GM12878 (cell line): ENCODE results near the gene ZNF670. TPM values are rescaled to one million over a fixed set of nuclear protein-coding genes. Genes with fewer than 3 reads are reported as not detected.

ENCODE experiments used
- ATAC-seq: fragments of 200-7000 bp; cut with Tn5 transposase; 3 replicates; pipeline ENCODE4 v1.9.1; 2020; ENCODE audit warnings: mild to moderate bottlenecking, moderate library complexity
- BruUV-seq: library from RNA; stranded (reverse); fragments of 400-500 nt; replicated peaks from 2 replicates; lab custom pipeline; 2021; lab: Mats Ljungman, UMichigan
- CTCF ChIA-PET: fragments of 300-600 bp; sonication (Branson Sonifier 250); formaldehyde crosslinking; extraction: SDS; loops from one replicate; lab custom pipeline; 2021; ENCODE audit warnings: inconsistent platforms; lab: Yijun Ruan, JAX
- POLR2A ChIA-PET: fragments of 350-600 bp; formaldehyde crosslinking; extraction: SDS; loops from one replicate; lab custom pipeline; 2021; ENCODE audit warnings: inconsistent platforms; lab: Charles Lee
- RAD21 ChIA-PET: fragments of 300-600 bp; sonication (Branson Sonifier 250); formaldehyde crosslinking; loops from one replicate; lab custom pipeline; 2023; ENCODE audit warnings: antibody characterized with exemption; ENCODE audit not compliant: unreplicated experiment; lab: Charles Lee
- SMC1A ChIA-PET: fragments of 300-600 bp; sonication (Branson Sonifier 250); formaldehyde crosslinking; loops from one replicate; lab custom pipeline; 2023; ENCODE audit not compliant: unreplicated experiment, uncharacterized antibody; lab: Charles Lee
- DNase-seq: peaks from one replicate; pipeline ENCODE4 v3.0.0-alpha.2; 2011; ENCODE audit warnings: low read depth, low spot score
- FAIRE-seq: peaks from 3 replicates; lab custom pipeline; 2011; peaks lifted over from hg19 to GRCh38; lab: Jason Lieb, UNC
- H2AFZ ChIP-seq: 2 replicates; pipeline ENCODE4 v1.6.0; 2011; ENCODE audit warnings: low read depth, low read length, control low read depth; ENCODE audit not compliant: control insufficient read depth
- H3K27ac ChIP-seq: 2 replicates; pipeline ENCODE4 v1.5.1; 2011; ENCODE audit warnings: control low read depth; ENCODE audit not compliant: control insufficient read depth, insufficient read depth
- H3K27me3 ChIP-seq, 2 experiments: replicated peaks in 1 of 2; 2 replicates each; pipeline versions ENCODE4 v1.6.0 to v1.6.1; 2011; ENCODE audit warnings: low read length in 1 of 2; ENCODE audit not compliant: control insufficient read depth in 2 of 2, insufficient read depth in 2 of 2
- H3K36me3 ChIP-seq, 2 experiments: 2 replicates each; pipeline ENCODE4 v1.5.1; 2011; ENCODE audit warnings: low read length in 1 of 2; ENCODE audit not compliant: control insufficient read depth in 2 of 2, insufficient read depth in 2 of 2
- H3K4me1 ChIP-seq: 2 replicates; pipeline ENCODE4 v1.6.1; 2011; ENCODE audit warnings: mild to moderate bottlenecking, low read length, moderate library complexity, mixed read lengths; ENCODE audit not compliant: control insufficient read depth, insufficient read depth
- H3K4me2 ChIP-seq: 2 replicates; pipeline ENCODE4 v1.6.0; 2011; ENCODE audit warnings: control low read depth; ENCODE audit not compliant: control insufficient read depth, insufficient read depth
- H3K4me3 ChIP-seq: fragments of 200-600 bp; sonication (generic); 2 replicates; pipeline ENCODE4 v1.5.1; 2016
- H3K79me2 ChIP-seq: 2 replicates; pipeline ENCODE4 v1.6.0; 2011; ENCODE audit warnings: low read length; ENCODE audit not compliant: control insufficient read depth, insufficient read depth
- H3K9ac ChIP-seq: 2 replicates; pipeline ENCODE4 v1.8.0; 2011; ENCODE audit warnings: low read length, control low read depth, mixed read lengths; ENCODE audit not compliant: control insufficient read depth, insufficient read depth
- H3K9me3 ChIP-seq: replicated peaks from 3 replicates; pipeline ENCODE4 v1.5.1; 2011; ENCODE audit warnings: mild to moderate bottlenecking, low read length; ENCODE audit not compliant: control insufficient read depth, insufficient read depth
- H4K20me1 ChIP-seq: 2 replicates; pipeline ENCODE4 v1.6.0; 2011; ENCODE audit not compliant: control insufficient read depth, insufficient read depth
- CBX5 ChIP-seq: sonication (generic); IDR thresholded peaks from 2 replicates; pipeline ENCODE4 v1.6.1; 2016; ENCODE audit warnings: low read depth, moderate library complexity, mild to moderate bottlenecking, inconsistent platforms
- EED ChIP-seq: sonication (generic); IDR thresholded peaks from 2 replicates; pipeline ENCODE4 v1.6.1; 2016; ENCODE audit warnings: antibody characterized with exemption, low read depth
- HSF1 ChIP-seq: fragments of 150-350 bp; IDR thresholded peaks from 2 replicates; pipeline ENCODE4 v1.6.1; 2014; ENCODE audit warnings: mild to moderate bottlenecking, low read depth, low read length
- MTA2 ChIP-seq: fragments of 450-650 bp; IDR thresholded peaks from 2 replicates; pipeline ENCODE4 v1.6.1; 2016; ENCODE audit warnings: low read depth, mild to moderate bottlenecking, moderate library complexity
- MTA3 ChIP-seq: IDR thresholded peaks from 2 replicates; pipeline ENCODE4 v1.6.1; 2012; ENCODE audit warnings: low read length, inconsistent platforms, borderline replicate concordance
- RUNX3 ChIP-seq: IDR thresholded peaks from 2 replicates; pipeline ENCODE4 v1.6.1; 2012; ENCODE audit warnings: low read length, inconsistent platforms
- USF1 ChIP-seq: IDR thresholded peaks from 2 replicates; pipeline ENCODE4 v1.6.1; 2011; ENCODE audit warnings: borderline replicate concordance, low read depth, mild to moderate bottlenecking, moderate library complexity, mixed read lengths, low read length; ENCODE audit not compliant: insufficient read depth; ENCODE audit errors: extremely low read length
- WGBS: methylation state at CpG from one replicate; pipeline ENCODE4 v1.1.6; 2016; ENCODE audit warnings: low lambda C conversion rate; ENCODE audit not compliant: insufficient replicate concordance, insufficient coverage; ENCODE audit errors: missing lambda C conversion rate; 5-methylcytosine and 5-hydroxymethylcytosine counted together
- in situ Hi-C: fragments of 300-500 bp; cut with MboI; formaldehyde crosslinking; loops from 9 replicates; pipeline ENCODE4 v1.14.3; 2018; ENCODE audit warnings: mixed read lengths
- intact Hi-C: fragments of 100-400 bp; cut with micrococcal nuclease; formaldehyde crosslinking; loops from one replicate; pipeline ENCODE4 v1.14.2; 2022; ENCODE audit not compliant: unreplicated experiment
- polyA plus RNA-seq, 11 experiments: library from polyadenylated mRNA; depleted of rRNA in 4 of 11; unstranded in 6 of 11; stranded (reverse) in 5 of 11; fragments of >200 nt; fragmentation: Nextera tagmentation in 4 of 11; fragmentation: Illumina TruSeq in 1 of 11; extraction: Ambion mirVana in 4 of 11; extraction: Trizol in 1 of 11; gene quantifications; 1 replicate in 1 of 11; 2 replicates in 10 of 11; pipeline versions ENCODE4 v1.2.1 to v1.2.3, GENCODE V29; 2011 to 2016; ENCODE audit warnings: inconsistent platforms in 2 of 11, missing spikeins in 2 of 11, low read depth in 1 of 11
- total RNA-seq, 4 experiments: library from RNA; depleted of rRNA in 3 of 4; stranded (reverse); fragments of >200 nt in 3 of 4; fragmentation: Illumina TruSeq in 1 of 4; extraction: Trizol in 1 of 4; gene quantifications; 2 replicates each; pipeline versions ENCODE4 v1.2.1 to v1.2.3, GENCODE V29; 2013 to 2021

The ZNF670 gene
- total and polyA plus RNA-seq, 10 of the 15 experiments (the other 5 are each of a cell fraction or from before 2014, with no cell fraction given): 3.0 to 9.0 (median 5.3) TPM

- H3K9ac ChIP-seq: peak overlapping the region; percentile 29; the same call in 1 of the 2 replicates
- H3K27me3 ChIP-seq: no peaks in the 10 kb centered on the region
- H3K27ac ChIP-seq: no peak overlapping the region
- intact Hi-C loops (loop anchor here (2.0 kb wide), 1 partner anchor 25 kb away; the partner anchor contains the start of gene ZNF669), in situ Hi-C loops (no loop called here)
- no peaks in the 10 kb centered on the region for H3K36me3 ChIP-seq
- ChIA-PET CTCF (interaction anchor here (1.1 kb wide), 1 partner anchor 313 kb away, joined by 3 read pairs; no protein-coding TSS in a partner anchor), SMC1A (interaction anchor here (0.5 to 1.3 kb wide), 4 partner anchors 12 to 407 kb away, joined by 3 read pairs; no protein-coding TSS in a partner anchor), POLR2A (interaction anchor here (0.6 to 1.1 kb wide), 2 partner anchors 125 to 133 kb away, joined by 3 to 4 read pairs; no protein-coding TSS in a partner anchor), RAD21 (no interaction called here)
- H3K4me2 ChIP-seq: peak overlapping the region; percentile 89
- ATAC-seq (no peak), DNase-seq (no peak), FAIRE-seq (no peak)
- H3K4me3 ChIP-seq: peak overlapping the region; percentile 76
- no TSS peak for BruUV-seq
- peaks cover 13% of the 10 kb centered on the region for H3K79me2 ChIP-seq
- H3K9me3 ChIP-seq: peaks cover 13% of the 10 kb centered on the region; the same call in 2 of the 3 replicates
- no peaks in the 10 kb centered on the region; the same call in 1 of the 2 replicates for H4K20me1 ChIP-seq
- H2AFZ ChIP-seq: peak overlapping the region; percentile 100
- WGBS: 40% methylated on average over 23 of the region's 23 CpGs
- TF ChIP-seq CBX5: no peak
- TF ChIP-seq EED: 0 out of 2 replicates have a peak, but pooled peaks have one; percentile 13
- TF ChIP-seq, all 136 proteins: peak for 1
- H3K4me1 ChIP-seq: no peaks in the 10 kb centered on the region; the same call in 1 of the 2 replicates
These were observed 697 bp upstream of the ZNF670 start for GRCh38 chr1:247079141-247079874.

GRCh38 chr1:247077876-247078257 lies 744 bp downstream of the ZNF670 start:
- peak; percentile 89 for FAIRE-seq
- H2AFZ ChIP-seq: peak overlapping the region; percentile 100
- TF ChIP-seq MTA2 (peak; percentile 31; the same call in 1 of the 2 replicates), RUNX3 (peak; percentile 44; the same call in 1 of the 2 replicates), MTA3 (0 out of 2 replicates have a peak, but pooled peaks have one; percentile 29), HSF1 (no peak), USF1 (no peak)
- TF ChIP-seq, all 136 proteins: peak for 3
- Histone ChIP-seq H4K20me1 (no peaks in the 10 kb centered on the region; the same call in 1 of the 2 replicates), H3K4me1 (no peaks in the 10 kb centered on the region; the same call in 1 of the 2 replicates), H3K36me3 (no peaks in the 10 kb centered on the region), H3K27ac (peak overlapping the region; percentile 76), H3K9ac (peak overlapping the region; percentile 92), H3K9me3 (peaks cover 11% of the 10 kb centered on the region; the same call in 2 of the 3 replicates), H3K4me3 (peak overlapping the region; percentile 76), H3K27me3 (no peaks in the 10 kb centered on the region), H3K4me2 (peak overlapping the region; percentile 89), H3K79me2 (peaks cover 13% of the 10 kb centered on the region)
- CTCF ChIA-PET: no interaction called here
- SMC1A ChIA-PET: interaction anchor here (0.6 to 1.3 kb wide), 3 partner anchors 139 to 313 kb away, joined by 3 read pairs; no protein-coding TSS in a partner anchor
- RAD21 ChIA-PET: no interaction called here
- no TSS peak for BruUV-seq
- 2% methylated on average over 8 of the region's 8 CpGs for WGBS
- intact Hi-C loops: loop anchor here (2.0 kb wide), 1 partner anchor 27 kb away; the partner anchor contains the start of gene ZNF669
- ATAC-seq (peak; percentile 49), DNase-seq (peak; percentile 8)
- POLR2A ChIA-PET: no interaction called here
- in situ Hi-C loops: no loop called here
